Inflammatory macrophage treated with lipopolysaccharide for 4 hours (primary cell): ENCODE measurements around the gene ARL5C.

ENCODE experiments used
- DNase-seq: peaks from one replicate; pipeline ENCODE4 v3.0.0-alpha.2; 2020

The ARL5C gene

DNA sequence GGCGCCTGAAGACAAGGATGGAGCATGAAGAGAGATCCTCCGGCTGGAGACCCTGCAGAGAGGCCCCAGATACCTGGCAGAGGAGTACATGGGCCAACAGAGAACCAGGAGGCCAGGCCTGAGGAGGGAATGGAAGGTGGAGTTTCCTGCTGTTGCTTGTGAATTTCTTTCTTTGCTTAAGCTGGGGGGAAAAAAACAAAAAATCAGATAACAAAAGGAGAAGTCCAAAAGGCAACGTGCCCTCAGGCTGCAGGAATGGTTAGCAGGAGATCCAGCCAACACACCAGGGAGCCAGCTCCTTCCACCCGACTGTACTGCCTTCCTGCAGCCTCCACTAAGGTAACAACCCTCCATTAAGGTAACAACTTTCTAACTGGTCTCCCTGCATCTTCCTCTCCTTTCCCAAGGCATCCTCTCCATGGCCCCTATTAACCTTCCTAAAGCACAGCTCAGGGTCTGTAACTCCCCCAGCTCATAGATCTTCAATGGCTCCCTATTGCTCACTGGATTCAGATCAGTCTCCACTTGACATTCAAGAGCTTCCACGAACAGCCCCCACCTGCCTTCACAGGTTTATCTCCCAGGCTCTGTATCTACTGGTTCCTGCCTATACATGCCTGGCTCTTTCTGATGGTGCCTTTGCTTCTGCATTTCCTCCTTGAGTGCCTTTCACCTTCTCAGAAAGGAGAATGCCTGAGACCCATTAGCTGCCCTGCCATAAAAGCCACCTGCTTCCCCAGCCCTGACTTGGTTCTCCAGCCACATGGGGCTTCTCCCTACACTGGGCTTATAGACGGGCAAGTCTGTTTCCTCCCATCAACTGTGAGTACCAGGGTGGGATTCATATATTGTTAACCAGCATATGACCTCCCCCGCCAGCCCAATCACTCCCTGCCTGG lies 725 bp upstream of the ARL5C start:
- DNase-seq, result no peak

DNA sequence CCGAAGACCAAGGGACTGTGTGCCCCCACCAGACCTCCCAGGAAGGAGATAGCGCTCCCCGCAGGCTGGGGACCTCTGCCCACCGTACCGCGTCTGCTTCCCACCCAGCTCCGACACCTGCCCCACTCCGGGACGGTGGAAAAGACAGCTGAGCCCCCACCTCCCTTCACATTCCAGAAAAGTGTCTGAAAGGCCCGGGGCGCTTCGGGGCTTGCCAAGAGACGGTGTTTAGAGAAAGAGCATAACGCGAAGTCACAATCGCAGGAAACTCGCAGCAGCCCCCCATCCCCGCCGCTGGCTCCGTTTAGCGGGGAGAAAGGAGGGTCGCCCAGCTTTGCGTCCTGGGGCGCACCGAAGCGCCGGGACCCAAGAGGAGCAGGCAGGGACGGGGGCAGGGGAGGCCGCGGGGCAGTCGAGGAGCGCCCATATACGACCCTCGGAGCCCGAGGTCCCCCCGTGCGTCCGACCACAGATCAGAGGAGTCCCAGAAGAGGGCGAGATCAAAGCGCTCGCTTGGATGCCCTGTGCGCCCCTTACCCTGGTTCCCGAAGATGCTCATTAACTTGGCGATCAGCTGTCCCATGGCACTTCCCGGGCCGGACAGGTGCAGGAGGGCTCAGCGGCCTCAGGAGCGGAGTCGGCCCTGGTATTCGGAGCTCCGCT lies 652 bp downstream of the ARL5C start:
- DNase-seq, result no peak

DNA sequence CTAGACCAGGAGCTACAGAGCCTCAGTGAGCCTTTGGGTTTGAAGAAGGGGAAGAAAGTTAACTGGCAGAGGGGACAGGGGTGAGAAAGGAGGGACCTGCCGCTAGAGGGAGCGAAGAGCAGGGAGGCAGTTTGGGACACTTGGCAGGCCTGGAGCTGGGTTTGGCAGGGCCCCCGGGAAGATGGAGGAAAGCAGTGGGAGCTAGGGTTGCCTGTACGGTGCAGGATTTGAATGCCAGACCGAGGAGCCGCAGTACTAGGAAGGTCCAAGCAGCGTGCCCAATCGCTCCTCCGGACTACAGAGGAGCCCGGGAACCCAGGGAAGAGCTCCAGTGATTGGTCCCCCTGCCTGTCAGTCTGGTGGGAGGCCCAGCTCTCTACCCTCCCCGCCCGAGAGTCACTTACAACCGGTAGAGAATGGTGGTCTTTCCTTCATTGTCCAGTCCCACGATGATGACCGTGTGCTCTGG lies 1.3 kb downstream of the ARL5C start:
- peak; percentile 79 for DNase-seq

DNA sequence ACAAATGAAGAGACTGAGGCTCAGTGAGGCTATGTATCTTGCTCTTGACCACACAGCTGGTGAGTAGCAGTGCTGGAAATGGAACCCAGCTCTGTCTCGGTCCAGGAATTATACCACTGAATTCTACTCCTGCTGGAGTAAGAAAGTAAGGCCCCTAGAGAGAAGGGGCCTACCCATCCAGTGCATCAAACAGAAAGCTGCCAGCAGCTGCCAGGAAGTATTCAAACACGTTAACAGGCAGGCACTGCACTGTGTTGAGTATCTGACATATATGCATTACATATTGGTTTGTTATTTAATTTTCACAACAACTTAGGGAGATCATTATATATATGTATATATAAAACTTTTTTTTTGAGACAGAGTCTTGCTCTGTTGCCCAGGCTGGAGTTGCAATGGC lies 4.0 kb downstream of the ARL5C start:
- no peak for DNase-seq

DNA sequence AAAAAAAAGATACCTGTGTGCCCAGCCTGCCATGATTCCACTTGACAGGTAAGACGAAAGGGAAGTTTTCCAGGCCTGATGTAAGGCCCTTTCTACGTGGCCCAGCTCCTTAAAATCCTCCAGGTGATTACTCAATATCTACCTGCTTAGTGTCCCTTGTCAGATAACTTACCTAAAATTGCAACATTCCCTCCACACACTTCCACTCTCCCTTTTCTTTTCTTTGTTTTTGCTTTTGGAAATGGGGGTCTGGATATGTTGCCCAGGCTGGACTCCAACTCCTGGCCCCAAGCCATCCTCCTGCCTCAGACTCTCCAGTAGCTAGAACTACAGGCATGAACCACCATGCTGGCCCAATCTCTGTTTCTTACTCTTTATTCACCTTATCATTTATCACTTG lies 7.3 kb downstream of the ARL5C start:
- DNase-seq, result no peak

DNA sequence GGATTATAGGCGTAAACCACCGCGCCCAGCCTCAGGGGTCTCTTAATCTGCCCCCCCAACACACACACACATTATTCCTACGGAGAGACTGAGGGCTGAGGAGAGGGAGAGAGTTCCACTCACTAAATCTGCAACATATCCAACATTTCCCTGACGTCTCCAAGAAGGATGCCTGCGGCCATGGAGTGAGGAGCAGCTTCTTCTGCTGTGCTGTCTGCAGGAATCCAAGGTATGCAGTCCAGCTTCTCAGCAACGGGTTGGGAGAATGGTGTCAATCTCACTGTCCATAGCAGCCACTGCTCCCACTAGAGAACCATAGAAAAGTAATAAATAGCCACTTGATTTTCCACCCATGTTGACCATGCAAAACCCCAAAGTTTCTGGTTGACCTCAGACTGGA lies 9.5 kb downstream of the ARL5C start:
- DNase-seq, result no peak

DNA sequence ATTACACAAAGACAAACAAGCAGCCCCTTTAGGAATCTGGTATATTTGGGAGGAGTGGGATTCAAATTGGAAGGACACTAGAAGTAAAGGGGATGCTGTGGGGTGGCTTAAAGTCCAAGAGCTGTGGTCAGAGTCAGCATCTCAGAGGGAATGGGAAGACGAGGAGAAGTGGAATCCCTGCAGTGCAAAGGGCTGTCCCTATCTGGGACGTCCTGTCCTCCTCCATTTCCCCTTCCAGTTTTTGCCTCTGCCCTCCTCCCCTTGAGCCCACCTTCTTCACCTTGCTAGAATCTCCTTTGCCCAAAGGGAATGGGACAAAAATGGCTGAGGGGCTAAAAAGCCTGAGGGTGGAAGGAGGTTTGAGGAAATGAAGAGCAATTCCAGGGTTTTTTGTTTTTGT lies 10.3 kb downstream of the ARL5C start:
- DNase-seq, result no peak

DNA sequence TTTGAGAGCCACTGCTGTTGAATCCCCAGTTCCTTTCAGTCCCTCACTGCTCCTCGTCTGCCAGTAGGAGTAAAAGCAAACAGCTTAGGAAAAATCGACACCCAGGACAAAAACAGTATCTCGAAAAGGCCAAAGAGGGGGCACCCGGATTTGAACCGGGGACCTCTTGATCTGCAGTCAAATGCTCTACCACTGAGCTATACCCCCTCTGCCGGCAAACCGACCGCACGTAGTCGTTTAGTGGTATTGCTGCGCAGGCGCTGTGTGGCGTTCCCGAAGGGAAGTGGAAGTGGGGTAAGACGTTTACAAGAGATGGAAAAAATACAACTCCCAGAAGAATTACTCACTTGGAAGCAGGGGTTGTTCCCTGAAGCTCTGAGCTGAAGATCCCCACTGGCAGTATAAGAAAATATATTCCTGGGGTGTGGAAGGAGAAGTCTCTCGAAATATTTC lies 12.3 kb downstream of the ARL5C start:
- peak; percentile 89 for DNase-seq

DNA sequence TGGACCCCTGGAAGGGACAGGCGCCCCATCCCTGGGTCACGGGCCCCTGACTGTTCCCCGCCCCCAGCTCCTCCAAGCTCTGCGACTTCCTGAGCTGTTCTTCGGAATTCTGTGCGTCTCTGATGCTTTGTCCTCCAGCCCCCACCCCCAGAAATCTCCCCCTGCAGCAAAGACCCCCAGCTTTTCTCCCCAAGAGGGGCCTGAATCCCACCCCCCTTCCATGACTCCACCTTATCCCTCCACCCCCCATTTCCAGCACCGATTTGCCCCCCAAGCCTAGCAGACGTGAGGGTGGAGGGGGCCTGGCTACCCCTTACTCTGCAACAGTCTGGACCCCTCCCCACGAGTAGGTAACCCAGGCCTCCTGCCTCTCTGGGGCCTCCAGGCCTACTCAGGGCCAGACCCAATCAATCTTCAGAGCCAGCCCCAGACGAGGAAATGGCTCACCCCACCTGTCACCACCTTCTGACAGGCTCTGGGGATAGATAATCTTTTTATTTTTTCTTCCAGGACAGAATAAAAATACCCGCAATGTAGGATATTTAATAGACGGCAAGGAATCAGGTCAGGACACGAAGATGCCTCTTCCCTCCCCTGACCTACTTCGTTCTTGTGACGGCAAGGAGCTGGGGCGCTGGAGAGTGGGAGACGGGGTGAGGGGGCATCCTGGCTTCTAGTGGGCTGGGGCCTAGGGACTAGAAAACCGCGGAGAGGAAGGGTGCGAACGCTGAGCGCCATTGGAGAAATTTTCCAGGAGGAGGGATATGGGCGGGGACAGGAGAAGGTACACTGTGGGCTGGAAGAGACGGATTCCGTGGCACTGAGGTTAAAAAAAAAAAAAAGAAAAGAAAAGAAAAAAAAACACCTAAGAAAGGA lies 13.8 kb downstream of the ARL5C start:
- DNase-seq, result no peak

DNA sequence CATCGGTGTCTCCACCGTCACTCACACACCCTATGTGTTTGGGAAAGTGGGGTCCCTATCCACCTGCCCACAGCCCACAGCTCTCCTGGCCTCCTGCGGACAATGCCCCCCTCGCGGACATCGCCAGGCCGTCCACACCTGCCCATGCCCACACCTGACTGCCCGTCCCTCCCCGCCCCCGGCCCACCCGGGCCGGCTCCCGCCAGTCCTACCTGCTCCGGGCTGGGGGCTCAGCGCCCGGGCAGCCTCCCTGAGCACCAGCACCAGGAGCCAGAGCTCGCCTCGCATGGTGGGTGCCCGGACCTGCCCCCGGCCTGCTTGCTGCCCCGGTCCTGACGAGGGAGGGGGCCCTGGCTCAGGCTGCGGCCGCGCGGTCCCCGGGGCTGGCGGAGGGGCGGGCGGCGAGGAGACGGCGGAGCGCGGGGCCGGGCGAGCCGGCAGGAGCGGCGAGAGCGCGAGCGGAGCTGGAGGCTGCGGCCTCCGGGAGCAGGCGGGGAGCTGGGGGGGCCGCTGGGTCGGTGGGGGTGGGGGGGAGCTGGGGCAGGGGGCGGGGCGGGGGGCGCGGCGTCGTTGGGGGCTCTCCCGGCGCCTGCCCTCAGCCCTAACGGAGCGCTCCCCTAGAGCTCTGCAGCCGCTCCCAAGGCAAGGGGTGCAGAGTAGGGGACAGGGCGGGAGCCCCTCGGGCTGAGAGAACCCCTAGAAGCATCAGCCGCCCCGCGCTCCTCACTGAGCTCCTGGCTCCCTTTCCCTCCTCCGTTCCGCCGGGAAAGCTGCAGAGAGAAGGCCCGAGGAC lies 14.6 kb downstream of the ARL5C start, which contains the start of gene PLXDC1:
Gene PLXDC1, minus strand, starts transcription at position 488 of the 793 bp plus-strand sequence. Its CDS starts 200 bp downstream, at position 288.
- DNase-seq, result no peak

DNA sequence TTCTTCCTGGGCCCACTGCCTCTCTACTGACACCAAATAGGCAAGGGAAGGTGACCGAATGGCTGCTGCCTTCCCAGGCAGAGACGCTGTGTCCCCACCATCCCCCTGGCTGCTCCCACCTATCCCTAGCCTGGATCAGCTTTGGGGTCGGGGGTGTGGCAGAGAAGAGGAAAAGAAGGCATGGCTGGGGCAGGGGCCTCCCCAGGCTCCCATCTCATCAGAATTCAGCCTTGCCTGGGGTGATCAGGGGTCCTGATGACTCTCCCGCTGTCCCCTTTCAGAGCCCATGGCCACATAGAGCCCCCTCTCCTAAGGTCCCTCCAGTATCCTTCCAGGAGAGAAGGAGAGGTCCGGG lies 15.2 kb downstream of the ARL5C start:
- DNase-seq, result no peak

DNA sequence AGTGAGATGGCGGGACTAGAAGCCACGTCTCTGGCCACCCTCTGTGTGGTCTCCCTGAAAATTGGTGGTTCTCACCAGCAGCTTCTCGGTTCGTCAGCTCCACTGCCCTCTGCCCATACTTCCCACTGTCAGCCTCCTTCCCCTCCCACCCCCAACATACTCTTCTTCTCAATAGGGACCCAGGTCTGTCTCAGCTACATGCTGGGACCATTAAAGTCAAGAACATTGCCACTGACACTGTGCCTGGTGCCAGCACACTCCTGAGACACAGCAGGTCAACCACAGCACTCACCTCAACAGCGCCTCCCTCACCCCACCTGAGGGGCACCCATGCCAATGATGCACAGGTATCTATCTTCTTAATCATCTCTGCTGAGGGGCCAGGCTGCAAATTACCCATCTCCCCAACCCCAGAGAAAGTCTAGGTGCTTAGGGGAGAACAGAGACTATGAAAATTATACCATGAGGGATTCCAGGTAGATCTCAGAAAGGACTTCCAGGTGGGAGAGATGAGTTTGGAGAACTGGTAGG lies 15.8 kb downstream of the ARL5C start:
- no peak for DNase-seq

DNA sequence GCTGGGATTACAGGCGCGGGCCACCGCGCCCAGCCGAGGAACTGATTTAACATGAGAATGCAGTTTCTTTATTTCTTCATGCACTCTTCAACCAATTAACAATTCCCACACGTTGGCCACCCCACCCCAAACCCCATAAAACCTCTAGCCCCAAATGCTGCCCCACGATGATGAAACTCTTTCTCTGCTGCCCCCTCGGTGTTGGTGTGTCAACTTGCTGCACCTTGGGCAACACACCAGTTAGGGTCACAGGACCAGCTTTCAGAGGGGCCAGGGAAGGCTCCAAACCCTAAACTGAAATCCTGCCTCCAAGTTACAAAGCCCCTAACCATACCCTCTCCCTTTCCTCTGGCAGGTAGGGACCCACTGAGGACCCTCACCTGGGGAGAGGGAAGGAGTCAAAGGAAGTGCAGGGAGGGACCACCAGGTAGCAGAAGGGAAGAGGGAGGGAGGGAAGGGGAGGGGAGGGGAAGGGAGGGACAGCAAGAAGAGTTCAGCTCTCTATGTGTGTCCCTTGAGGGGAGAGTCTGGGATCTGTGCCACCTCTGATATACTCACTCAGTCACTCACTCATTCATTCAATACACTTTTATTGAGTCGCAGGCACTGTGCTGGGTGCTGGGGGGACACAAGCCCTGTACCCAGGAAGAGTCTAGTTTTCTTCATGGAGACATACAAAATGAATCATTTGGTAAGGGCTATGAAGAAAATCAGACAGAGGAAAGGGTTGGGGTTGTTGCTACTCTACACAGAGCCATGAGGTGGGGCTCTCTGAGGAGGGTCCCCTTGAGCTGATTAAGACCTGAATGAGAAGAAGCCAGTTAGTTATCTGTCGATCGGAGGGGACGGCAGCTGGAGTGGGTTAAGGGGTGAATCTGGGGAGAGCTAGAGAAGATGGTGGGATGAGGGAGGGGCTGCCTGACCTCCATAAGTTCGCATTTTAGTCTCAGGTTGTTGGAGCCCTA lies 18.5 kb downstream of the ARL5C start:
- no peak for DNase-seq

DNA sequence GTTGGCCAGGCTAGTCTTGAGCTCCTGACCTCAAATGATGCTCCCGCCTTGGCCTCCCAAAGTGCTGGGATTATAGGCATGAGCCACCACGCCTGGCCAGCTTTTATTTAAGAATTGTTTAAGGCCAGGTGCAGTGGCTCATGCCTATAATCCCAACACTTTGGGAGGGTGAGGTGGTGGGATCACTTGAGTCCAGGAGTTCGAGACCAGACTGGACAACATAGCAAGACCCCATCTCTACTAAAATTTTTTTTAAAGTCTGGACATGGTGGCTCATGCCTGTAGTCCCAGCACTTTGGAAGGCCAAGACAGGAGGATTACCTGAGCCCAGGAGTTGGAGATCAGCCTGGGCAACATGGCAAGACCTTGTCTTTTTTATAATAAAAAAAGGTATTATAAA lies 19.7 kb downstream of the ARL5C start:
- DNase-seq, result no peak

DNA sequence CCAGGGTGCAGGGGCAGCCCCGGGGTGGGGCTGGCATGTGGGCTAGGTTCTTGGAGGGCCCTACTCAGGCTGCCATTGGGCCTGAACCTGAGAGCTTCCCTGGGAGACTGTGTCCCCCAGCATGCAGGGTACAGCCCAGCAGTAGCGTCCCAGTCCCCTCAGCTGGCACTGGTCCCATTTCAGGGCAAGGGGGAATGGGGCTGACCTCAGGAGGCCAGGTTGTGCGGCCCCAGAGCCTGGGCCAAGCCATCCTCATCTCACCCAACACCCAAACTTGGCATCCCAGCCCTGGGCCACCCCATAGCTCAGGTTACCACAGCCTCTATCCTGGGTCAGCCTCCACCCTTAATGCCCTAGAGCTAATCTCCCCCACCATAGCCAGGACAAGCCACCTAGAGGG lies 20.8 kb downstream of the ARL5C start:
- no peak for DNase-seq

DNA sequence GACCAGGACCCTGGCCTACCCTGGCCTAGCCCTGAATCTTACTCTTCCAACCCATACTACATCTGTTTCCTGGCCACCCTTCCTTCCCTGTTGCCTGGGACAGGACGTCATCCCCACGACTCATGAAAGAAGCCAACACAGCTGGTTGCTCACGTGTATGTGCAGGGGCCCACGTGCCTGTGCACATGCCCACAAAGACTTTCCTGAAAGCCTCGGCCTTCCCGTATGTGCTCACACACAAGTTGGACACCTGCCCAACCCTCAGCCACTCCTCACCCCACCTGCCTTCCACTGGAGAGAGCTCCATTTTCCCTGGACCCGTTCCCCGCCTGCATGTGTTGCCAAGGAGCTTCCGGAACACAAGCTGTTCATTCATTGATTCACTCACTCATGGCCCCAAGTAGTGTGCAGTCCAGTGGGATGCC lies 21.5 kb downstream of the ARL5C start:
- no peak for DNase-seq

DNA sequence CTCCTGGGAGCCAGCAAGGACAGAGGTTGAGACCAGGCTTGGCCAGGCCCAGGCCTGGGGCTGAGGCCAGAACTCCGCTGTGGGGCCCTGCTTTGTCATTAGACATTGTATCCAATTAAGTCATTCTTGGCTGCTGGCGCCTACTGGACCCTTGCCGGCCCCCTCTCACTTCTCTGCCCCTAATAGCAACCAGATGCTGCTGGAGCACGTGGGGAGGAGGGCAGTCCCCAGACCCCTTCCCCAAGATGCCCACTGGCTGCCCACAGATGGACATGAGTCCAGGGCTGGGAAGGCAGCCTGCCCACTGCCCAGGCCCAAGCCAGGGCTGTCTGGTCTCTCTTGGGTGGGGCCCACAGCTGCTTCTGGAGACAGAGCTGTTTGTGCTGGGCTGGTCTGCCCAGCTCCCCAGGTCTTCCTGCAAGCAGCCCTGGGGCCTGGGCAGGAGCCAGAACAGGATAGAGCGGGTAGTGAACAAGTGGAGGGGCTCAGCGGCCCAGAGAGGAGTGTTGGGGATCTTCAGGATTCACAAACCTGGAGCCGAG lies 22.3 kb downstream of the ARL5C start:
- DNase-seq, result no peak

DNA sequence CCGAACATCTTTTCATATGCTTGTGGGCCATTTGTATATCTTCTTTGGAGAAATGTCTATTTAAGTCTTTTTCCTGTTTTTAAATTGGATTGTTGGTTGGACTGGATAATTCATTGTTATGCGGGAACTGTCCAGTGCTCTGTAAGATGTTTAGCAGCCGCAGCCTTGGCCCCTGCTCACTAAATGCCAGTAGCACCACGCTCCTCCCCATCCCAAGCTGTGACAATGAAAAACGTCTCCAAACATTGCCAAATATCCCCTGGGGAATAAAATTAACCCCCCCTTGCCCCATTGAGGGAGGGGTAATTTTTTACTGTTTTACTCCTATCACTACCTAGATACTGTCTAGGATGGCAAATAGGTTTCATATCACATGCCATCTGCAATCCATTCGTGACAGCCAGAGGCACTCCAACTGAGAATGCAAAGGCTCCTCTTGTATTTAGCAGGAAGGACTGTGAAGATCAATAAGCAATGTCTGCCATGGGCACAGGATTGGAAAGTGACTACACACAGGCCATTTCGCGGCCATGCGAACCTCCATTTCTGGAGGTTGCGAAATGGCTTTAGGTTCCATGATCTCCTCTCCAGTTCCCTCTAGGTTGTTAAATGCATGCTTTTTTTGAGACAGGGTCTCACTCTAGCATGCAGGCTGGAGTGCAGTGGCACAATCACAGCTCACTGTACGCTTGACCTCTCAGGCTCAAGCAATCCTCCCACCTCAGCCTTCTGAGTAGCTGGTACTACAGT lies 23.9 kb downstream of the ARL5C start:
- no peak for DNase-seq

DNA sequence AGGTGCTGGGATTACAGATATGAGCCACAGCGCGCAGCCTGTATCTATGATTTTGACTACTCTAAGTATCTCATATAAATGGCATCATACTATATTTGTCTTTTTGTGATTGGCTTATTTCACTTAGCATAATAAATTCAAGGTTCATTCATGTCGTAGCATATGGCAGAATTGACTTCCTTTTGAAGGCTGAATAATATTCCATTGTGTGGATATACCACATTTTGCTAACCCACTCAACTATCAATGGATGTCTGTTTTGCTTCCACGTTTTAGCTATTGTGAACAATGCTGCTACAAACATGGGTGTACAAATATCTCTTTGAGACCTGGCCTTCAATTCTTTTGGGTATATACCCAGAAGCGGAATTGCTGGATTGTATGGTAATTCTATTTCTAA lies 24.7 kb downstream of the ARL5C start:
- DNase-seq, result no peak

DNA sequence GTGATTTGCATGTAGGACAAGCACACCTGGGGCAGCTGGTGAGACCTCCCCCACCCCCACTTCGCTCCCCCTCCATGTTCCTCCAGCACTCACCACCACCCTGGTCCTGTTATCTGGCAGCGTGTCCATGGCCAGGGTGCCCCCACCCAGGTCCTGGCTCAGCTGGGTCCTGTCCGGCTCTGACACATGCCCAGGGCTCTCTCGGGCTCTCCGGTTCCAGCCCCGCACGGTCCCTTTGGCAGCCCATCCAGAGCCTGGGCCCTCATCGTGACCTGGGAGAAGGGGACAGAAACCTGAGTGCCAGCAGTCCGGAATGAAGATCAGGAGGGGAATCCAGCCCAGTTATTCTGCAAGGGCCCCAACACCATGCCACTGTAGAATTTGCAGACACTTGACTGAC lies 26.4 kb downstream of the ARL5C start:
- DNase-seq, result no peak
